Thoracic aorta (tissue), 2 donors: Measurements from ENCODE around the gene FGD2. TPM values are rescaled to one million over a fixed set of nuclear protein-coding genes. Genes with fewer than 3 reads are reported as not detected.

Experiments used
- ATAC-seq: fragments of 150-250 bp; one replicate; pipeline ENCODE4 v1.8.0; 2017; ENCODE audit warnings: low read depth; ENCODE audit not compliant: insufficient number of reproducible peaks, low FRiP score
- DNase-seq: peaks from one replicate; pipeline ENCODE4 v3.0.0-alpha.2; 2020; ENCODE audit warnings: low spot score
- H3K27ac ChIP-seq, 2 donors: fragments of 200-600 bp; sonication (generic); 1 replicate in 1 of 2; 2 replicates in 1 of 2; pipeline ENCODE4 v1.5.1; 2016; ENCODE audit warnings: mild to moderate bottlenecking in 2 of 2, moderate library complexity in 2 of 2
- H3K27me3 ChIP-seq: fragments of 200-600 bp; sonication (generic); replicated peaks from 2 replicates; pipeline ENCODE4 v1.6.0; 2016; ENCODE audit warnings: mild to moderate bottlenecking; ENCODE audit not compliant: insufficient read depth
- H3K36me3 ChIP-seq: fragments of 200-600 bp; sonication (generic); one replicate; pipeline ENCODE4 v1.5.1; 2016
- H3K4me1 ChIP-seq, 2 donors: fragments of 200-600 bp; sonication (generic); 1 replicate in 1 of 2; 2 replicates in 1 of 2; pipeline versions ENCODE4 v1.5.1 to v1.6.0; 2016; ENCODE audit warnings: low read depth in 2 of 2, mild to moderate bottlenecking in 1 of 2; ENCODE audit not compliant: control insufficient read depth in 1 of 2
- H3K4me3 ChIP-seq: fragments of 200-600 bp; sonication (generic); 2 replicates; pipeline ENCODE4 v1.5.1; 2016; ENCODE audit warnings: mild to moderate bottlenecking
- H3K9me3 ChIP-seq: fragments of 200-600 bp; sonication (generic); 2 replicates; pipeline ENCODE4 v1.5.1; 2016
- total RNA-seq, 2 donors: library from RNA; depleted of rRNA; stranded (reverse); fragments of >200 nt; gene quantifications; one replicate each; pipeline versions ENCODE4 v1.1.0 to v1.2.3, GENCODE V29; 2016
- TF ChIP-seq, protein P1 (sequence below): fragments of 200-600 bp; sonication (generic); IDR thresholded peaks from one replicate; pipeline ENCODE4 v1.5.1; 2019; ENCODE audit warnings: antibody characterized with exemption

FGD2 gene, protein sequence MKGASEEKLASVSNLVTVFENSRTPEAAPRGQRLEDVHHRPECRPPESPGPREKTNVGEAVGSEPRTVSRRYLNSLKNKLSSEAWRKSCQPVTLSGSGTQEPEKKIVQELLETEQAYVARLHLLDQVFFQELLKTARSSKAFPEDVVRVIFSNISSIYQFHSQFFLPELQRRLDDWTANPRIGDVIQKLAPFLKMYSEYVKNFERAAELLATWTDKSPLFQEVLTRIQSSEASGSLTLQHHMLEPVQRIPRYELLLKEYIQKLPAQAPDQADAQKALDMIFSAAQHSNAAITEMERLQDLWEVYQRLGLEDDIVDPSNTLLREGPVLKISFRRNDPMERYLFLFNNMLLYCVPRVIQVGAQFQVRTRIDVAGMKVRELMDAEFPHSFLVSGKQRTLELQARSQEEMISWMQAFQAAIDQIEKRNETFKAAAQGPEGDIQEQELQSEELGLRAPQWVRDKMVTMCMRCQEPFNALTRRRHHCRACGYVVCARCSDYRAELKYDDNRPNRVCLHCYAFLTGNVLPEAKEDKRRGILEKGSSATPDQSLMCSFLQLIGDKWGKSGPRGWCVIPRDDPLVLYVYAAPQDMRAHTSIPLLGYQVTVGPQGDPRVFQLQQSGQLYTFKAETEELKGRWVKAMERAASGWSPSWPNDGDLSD
- total RNA-seq = 10 to 100 TPM; 27.5 to 52.5 TPM

DNA sequence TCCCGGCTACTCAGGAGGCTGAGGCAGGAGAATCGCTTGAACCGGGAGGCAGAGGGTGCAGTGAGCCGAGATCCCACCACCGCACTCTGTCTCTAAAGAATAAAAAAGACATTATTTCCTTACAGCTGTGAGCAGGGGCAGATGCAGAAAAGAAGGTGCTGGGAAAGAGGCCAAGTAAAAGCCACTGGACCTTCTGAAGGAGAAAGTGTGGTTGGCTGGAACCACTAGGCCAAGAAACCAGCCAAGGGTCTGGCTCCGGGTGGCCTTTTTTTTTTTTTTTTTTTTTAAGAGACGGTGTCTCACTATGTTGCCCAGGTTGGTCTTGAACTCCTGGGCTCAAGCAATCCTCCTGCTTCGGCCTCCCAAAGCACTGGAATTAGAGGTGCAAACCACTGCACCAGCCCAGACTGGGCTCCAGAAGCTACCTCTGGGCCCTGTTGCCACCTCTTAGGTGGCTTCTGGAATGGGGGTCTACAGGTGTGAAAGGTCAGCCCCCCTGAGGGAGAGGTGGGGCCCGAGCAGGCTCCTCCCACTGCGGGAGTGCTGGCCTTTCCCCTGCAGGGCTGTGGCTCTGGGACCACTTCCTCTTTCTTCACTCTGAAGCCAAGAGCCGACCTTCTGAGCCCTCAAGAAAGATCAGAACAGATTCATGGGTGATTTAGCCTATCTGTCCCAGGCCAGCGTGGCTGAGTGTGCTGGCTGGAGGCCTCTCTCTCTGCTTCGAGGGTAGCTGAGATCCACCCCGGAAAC, at the start of gene FGD2:
Gene FGD2 (plus strand): TSS at position 595 of the 750 bp plus-strand sequence. CDS start 163 bp downstream, outside the sequence.
- H3K27ac ChIP-seq = no peak within 1 kb of the TSS
- H3K4me1 ChIP-seq = no peaks in the 10 kb centered on the region
- no peaks in the 10 kb centered on the region for H3K36me3 ChIP-seq
- H3K4me3 ChIP-seq = peak within 1 kb of the TSS; percentile 51
- ATAC-seq (no peak), DNase-seq (no peak)
- no peaks in the 10 kb centered on the region for H3K27me3 ChIP-seq
- TF ChIP-seq, protein P1, sequence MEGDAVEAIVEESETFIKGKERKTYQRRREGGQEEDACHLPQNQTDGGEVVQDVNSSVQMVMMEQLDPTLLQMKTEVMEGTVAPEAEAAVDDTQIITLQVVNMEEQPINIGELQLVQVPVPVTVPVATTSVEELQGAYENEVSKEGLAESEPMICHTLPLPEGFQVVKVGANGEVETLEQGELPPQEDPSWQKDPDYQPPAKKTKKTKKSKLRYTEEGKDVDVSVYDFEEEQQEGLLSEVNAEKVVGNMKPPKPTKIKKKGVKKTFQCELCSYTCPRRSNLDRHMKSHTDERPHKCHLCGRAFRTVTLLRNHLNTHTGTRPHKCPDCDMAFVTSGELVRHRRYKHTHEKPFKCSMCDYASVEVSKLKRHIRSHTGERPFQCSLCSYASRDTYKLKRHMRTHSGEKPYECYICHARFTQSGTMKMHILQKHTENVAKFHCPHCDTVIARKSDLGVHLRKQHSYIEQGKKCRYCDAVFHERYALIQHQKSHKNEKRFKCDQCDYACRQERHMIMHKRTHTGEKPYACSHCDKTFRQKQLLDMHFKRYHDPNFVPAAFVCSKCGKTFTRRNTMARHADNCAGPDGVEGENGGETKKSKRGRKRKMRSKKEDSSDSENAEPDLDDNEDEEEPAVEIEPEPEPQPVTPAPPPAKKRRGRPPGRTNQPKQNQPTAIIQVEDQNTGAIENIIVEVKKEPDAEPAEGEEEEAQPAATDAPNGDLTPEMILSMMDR = no peak
- H3K9me3 ChIP-seq = no peaks in the 10 kb centered on the region

DNA sequence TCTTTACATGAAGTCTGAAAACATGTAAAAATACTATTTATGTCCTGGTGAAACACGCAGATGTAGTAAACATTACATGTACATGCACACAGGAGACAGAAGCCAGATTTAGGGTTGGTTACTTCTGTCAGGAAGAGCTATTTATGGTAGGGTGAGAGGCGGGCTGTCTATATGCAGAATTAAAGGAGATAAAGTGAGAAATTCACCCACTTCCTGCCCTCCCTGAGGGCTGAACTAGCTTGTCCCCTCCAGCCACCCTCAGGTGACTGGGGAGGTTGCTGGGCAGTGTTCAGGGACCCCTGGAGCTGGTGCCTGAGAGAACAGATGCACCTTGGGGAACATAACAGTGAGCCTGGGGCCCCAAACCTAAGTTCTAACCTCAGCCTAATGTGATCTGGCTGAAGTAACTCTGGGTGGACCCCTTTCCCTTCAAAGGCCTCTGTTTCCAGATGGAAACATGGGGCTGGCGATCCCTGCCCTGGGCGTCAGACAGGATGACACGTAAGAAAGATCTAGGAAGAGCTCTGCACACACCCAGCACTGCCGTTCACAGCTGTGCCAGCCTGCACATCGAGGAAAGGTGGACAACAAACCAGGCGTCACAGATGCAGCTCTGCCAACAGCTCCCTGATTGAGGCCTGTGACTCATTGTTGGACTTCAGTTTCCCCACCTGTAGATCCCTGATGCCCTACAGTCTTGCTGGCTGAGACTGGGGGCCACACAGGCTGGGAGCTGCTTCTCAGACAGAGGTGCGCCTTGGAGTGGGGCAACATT, 49.6 kb upstream of the FGD2 start:
- ATAC-seq = no peak
- H3K27me3 ChIP-seq = no peaks in the 10 kb centered on the region
- no peaks in the 10 kb centered on the region for H3K4me1 ChIP-seq
- no peaks in the 10 kb centered on the region for H3K36me3 ChIP-seq
- no peak overlapping the region for H3K4me3 ChIP-seq
- TF ChIP-seq, protein P1 = no peak
- no peak overlapping the region for H3K27ac ChIP-seq
- no peak for DNase-seq
- H3K9me3 ChIP-seq = no peaks in the 10 kb centered on the region

DNA sequence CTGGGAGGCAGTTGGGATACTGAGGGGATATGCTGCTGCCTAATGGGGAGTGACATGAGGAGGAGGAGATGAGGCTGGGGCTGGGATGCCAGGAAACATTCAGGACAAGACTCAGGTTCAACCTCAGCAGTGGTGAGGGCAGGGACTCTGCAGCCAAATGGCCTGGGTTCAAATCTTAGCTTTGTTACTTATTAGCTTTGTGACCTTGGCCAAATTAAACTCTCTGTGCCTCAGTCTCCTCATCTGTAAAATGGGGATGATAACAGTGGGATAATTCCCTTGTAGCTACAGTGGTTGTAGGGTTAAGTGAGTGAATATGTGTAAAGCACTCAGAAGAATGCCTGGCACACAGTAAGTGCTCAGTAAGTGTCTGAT, 49.0 kb upstream of the FGD2 start:
- ATAC-seq = no peak
- H3K4me1 ChIP-seq = no peaks in the 10 kb centered on the region
- H3K4me3 ChIP-seq = no peak overlapping the region
- TF ChIP-seq, protein P1 = no peak
- DNase-seq = no peak
- H3K27me3 ChIP-seq = no peaks in the 10 kb centered on the region
- no peaks in the 10 kb centered on the region for H3K9me3 ChIP-seq
- H3K36me3 ChIP-seq = no peaks in the 10 kb centered on the region
- no peak overlapping the region for H3K27ac ChIP-seq

DNA sequence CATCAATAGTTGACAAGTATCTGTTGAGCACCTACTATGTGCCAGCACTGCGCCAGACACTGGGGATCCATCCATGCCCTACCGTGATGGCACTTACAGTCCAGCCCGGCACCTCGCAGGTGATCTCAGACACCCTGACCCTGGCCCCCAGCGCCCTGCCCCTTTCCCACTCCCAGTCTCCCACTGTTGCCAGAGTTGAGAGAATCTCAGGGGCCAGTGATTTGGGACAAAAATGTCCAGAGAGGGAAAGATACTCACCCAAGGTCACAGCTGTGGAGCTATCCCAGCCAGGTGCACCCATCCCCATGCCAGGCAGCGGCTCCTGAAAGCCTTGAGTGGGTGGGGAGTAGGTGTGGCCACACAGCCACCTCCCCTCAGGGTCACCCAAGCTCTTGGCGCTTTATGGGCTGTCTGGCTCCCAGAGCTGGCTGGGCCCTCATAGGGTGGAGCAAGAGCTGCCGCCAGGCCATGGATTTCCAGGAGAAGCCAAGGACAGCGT, 47.6 kb upstream of the FGD2 start:
- DNase-seq = no peak
- Histone ChIP-seq H3K36me3 (no peaks in the 10 kb centered on the region), H3K4me1 (no peaks in the 10 kb centered on the region), H3K27ac (no peak overlapping the region), H3K9me3 (no peaks in the 10 kb centered on the region), H3K27me3 (no peaks in the 10 kb centered on the region), H3K4me3 (no peak overlapping the region)
- no peak for ATAC-seq
- TF ChIP-seq, protein P1 = no peak
